IPS-18a (cell line): ENCODE data around the gene PPP1R1B.

Experiments
- H3K27ac ChIP-seq: one replicate; pipeline ENCODE4 v1.5.1; 2013; ENCODE audit warnings: low read length
- H3K27me3 ChIP-seq: one replicate; pipeline ENCODE4 v1.6.1; 2013; ENCODE audit warnings: mild to moderate bottlenecking, low read length; ENCODE audit not compliant: control insufficient read depth, insufficient read depth
- H3K36me3 ChIP-seq: one replicate; pipeline ENCODE4 v1.6.1; 2013; ENCODE audit warnings: low read depth, low read length; ENCODE audit not compliant: control insufficient read depth
- H3K4me1 ChIP-seq: one replicate; pipeline ENCODE4 v1.6.1; 2013; ENCODE audit warnings: low read depth, low read length; ENCODE audit not compliant: control insufficient read depth
- H3K4me3 ChIP-seq: one replicate; pipeline ENCODE4 v1.5.1; 2013; ENCODE audit warnings: low read length
- H3K9ac ChIP-seq: one replicate; pipeline ENCODE4 v1.6.1; 2013; ENCODE audit warnings: mild to moderate bottlenecking, low read length, moderate library complexity
- H3K9me3 ChIP-seq: one replicate; pipeline ENCODE4 v1.6.1; 2013; ENCODE audit warnings: low read depth, low read length; ENCODE audit not compliant: control insufficient read depth

The PPP1R1B gene

GRCh38 chr17:39619786-39620101 is 7.0 kb upstream of the PPP1R1B start:
- H3K36me3 ChIP-seq = no peaks in the 10 kb centered on the region
- H3K4me3 ChIP-seq = no peak overlapping the region
- no peaks in the 10 kb centered on the region for H3K9me3 ChIP-seq
- no peak overlapping the region for H3K27ac ChIP-seq
- no peak overlapping the region for H3K9ac ChIP-seq
- H3K4me1 ChIP-seq = peaks cover 3% of the 10 kb centered on the region
- peaks cover 59% of the 10 kb centered on the region for H3K27me3 ChIP-seq

- no peak overlapping the region for H3K27ac ChIP-seq
- no peak overlapping the region for H3K4me3 ChIP-seq
- peaks cover 5% of the 10 kb centered on the region for H3K4me1 ChIP-seq
- H3K9me3 ChIP-seq = no peaks in the 10 kb centered on the region
- no peak overlapping the region for H3K9ac ChIP-seq
- no peaks in the 10 kb centered on the region for H3K36me3 ChIP-seq
- H3K27me3 ChIP-seq = peaks cover 60% of the 10 kb centered on the region
Observed at GRCh38 chr17:39621523-39622379, 5.0 kb upstream of the PPP1R1B start.

DNA sequence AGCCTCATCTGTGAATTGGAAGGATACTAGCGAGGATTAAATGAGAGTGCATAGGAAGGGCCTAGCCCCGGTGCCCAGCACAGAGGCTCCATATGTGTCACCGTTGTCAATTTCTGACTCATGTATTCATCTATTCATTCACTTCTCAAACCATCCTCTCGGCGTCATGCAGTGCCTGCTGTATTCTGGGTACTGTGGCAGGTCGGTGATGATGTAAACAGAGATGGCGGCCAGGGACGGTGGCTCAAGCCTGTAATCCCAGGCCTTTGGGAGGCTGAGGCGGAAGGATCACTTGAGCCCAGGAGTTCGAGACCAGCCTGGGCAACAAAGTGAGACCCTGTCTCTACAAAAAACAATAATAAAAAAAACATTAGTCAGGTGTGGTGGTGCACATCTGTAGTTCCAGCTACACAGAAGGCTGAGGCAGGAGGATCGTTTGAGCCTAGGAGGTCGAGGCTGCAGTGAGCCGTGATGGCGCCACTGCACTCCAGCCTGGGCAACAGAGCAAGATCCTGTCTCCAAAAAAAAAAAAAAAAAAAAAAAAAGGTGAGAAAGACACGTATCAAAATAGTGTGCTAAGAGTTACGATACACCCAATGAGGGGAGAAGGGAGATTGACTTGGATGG is 4.3 kb upstream of the PPP1R1B start:
- Histone ChIP-seq H3K27ac (no peak overlapping the region), H3K9me3 (no peaks in the 10 kb centered on the region), H3K4me1 (peaks cover 5% of the 10 kb centered on the region), H3K36me3 (no peaks in the 10 kb centered on the region), H3K9ac (no peak overlapping the region), H3K4me3 (no peak overlapping the region), H3K27me3 (peaks cover 60% of the 10 kb centered on the region)

DNA sequence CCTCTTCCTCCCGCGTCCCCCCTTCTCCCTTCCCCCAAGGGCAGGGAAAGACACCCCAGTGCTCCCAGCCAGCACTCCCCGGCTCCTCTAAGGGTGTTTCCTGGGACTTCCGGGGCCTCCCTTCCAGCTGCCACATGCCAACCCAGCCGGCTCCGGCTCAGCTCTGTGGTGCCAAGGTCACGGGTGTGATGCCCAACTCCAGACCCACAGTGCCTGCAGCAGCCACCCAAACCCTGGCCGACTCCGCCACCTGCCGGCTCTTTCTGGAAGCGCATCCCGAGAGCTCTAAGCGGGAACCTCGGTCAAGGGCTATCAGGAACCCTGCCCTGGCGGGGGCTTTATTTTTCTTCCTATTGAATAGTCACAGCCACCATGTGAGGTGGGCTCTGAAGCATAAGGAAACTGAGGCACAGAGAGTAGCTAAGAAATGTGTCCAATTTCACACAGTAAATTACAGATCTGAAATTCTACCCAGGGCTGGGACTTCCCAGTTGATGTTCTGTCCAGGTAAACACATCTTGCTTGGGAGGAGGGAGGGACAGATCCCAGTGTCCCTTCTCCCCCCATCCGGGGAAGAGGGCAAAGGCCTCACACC is 3.3 kb upstream of the PPP1R1B start:
- Histone ChIP-seq H3K4me3 (no peak overlapping the region), H3K9me3 (no peaks in the 10 kb centered on the region), H3K36me3 (no peaks in the 10 kb centered on the region), H3K9ac (no peak overlapping the region), H3K27me3 (peaks cover 63% of the 10 kb centered on the region), H3K27ac (no peak overlapping the region), H3K4me1 (peaks cover 14% of the 10 kb centered on the region)

GRCh38 chr17:39624313-39624712 is 2.4 kb upstream of the PPP1R1B start:
- peaks cover 57% of the 10 kb centered on the region for H3K27me3 ChIP-seq
- H3K27ac ChIP-seq = no peak overlapping the region
- H3K4me3 ChIP-seq = no peak overlapping the region
- no peaks in the 10 kb centered on the region for H3K36me3 ChIP-seq
- H3K9ac ChIP-seq = no peak overlapping the region
- peaks cover 22% of the 10 kb centered on the region for H3K4me1 ChIP-seq
- no peaks in the 10 kb centered on the region for H3K9me3 ChIP-seq

GRCh38 chr17:39625198-39625785 is 1.5 kb upstream of the PPP1R1B start:
- Histone ChIP-seq H3K36me3 (no peaks in the 10 kb centered on the region), H3K9ac (no peak overlapping the region), H3K4me1 (peaks cover 27% of the 10 kb centered on the region), H3K27ac (no peak overlapping the region), H3K4me3 (no peak overlapping the region), H3K27me3 (peaks cover 54% of the 10 kb centered on the region), H3K9me3 (no peaks in the 10 kb centered on the region)

DNA sequence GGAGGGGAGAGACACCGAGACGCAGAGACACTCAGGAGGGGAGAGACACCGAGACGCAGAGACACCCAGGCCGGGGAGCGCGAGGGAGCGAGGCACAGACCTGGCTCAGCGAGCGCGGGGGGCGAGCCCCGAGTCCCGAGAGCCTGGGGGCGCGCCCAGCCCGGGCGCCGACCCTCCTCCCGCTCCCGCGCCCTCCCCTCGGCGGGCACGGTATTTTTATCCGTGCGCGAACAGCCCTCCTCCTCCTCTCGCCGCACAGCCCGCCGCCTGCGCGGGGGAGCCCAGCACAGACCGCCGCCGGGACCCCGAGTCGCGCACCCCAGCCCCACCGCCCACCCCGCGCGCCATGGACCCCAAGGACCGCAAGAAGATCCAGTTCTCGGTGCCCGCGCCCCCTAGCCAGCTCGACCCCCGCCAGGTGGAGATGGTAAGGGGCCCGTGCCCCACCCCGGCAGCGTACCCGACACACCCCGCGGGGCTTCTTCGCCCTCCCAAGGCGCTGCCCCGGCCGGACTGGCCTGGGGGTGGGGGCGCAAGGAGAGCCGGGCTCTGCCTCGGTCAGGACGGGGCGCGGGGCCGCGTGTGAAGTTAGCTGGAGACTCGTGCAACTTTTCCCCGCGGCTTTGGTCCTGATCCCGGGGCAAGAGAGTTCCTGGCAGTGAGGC is 427 bp downstream of the PPP1R1B start:
- Histone ChIP-seq H3K36me3 (no peaks in the 10 kb centered on the region), H3K4me3 (peak overlapping the region; percentile 67), H3K27me3 (peaks cover 54% of the 10 kb centered on the region)

DNA sequence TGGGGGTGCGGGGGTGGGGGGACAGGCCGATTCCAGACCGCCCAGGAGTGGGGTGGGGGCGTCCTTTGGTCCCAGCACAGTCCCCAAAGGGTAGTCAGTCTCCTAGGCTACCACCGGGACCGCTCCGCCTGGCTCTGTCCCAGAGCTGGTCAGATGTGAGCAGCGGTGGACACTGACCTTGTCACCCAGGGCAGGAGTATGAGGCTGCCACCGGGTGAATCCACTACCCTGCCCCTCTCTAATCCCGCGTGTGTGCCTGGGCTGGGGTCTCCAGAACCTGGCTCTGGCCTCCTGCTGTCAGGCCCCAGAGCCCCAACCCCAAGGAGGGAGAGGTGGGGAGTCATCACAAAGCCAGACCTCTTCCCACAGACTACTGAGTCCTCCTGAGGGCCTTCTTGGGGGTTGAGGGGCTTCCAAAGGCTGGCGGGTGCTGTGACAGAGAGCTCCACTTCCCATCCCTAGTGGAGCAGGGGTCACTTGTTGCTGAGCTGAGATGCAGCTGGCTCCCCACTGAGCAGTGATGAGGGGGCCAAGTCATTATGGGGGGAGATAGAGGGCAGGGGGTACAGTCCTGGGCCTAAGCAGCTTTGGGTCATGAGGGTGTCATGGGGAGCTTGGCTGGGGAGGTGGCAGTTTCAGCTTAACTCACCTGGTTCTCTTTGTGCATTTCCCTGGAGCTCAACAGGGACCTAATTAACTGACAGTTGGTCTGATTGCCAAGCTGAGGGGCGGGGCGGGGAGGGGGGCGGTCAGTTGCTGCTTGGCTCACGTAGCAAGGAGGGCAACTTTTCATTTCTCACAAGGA is 1.2 kb downstream of the PPP1R1B start:
- Histone ChIP-seq H3K27ac (no peak overlapping the region), H3K4me1 (peaks cover 44% of the 10 kb centered on the region), H3K36me3 (no peaks in the 10 kb centered on the region), H3K27me3 (peaks cover 54% of the 10 kb centered on the region), H3K4me3 (peak overlapping the region; percentile 67), H3K9ac (no peak overlapping the region), H3K9me3 (no peaks in the 10 kb centered on the region)

More for the DNA sequence above, 427 bp downstream of the PPP1R1B start:
- Histone ChIP-seq H3K9ac (no peak overlapping the region), H3K4me1 (peaks cover 39% of the 10 kb centered on the region), H3K27ac (no peak overlapping the region), H3K9me3 (no peaks in the 10 kb centered on the region)

DNA sequence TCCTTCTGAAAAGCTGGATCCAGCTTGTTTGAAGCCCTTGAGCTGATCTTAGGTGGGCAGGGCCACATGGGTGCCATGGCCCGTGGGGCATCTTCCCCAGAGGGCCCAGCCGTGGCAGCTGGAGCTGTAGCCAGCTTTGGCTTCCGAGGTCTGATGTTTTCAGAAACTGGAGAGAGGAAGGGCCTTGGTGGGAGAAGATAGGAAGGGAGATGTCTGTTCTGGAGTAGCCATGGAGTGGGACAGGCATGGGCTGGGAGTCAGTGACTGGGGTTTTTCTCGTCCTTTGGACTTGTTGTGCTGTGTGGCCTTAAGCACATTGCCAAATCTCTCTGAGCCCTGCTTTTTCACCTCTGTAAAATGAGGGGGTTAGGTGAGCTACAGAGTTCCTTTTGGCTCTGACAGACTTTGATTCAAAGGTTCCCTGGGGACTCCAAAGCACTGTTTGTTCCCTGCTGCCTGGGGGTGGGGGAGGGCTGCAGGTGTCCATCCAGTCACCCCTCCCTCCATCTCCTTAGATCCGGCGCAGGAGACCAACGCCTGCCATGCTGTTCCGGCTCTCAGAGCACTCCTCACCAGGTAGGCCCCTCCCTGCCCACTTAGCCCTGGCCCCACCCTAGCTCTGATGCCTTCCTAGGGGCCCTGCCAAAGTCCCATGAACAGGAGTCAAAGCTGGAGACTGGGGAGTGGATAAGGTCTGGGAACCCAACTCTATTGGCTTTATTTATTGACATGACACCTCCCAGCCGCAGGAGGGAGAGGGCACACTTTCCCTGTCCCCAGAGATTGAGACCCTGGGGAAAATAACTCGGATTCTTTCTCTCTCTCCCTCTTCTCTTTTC is 2.1 kb downstream of the PPP1R1B start:
- no peak overlapping the region for H3K9ac ChIP-seq
- H3K9me3 ChIP-seq = no peaks in the 10 kb centered on the region
- H3K4me1 ChIP-seq = peaks cover 41% of the 10 kb centered on the region
- no peak overlapping the region for H3K27ac ChIP-seq
- no peaks in the 10 kb centered on the region for H3K36me3 ChIP-seq
- H3K27me3 ChIP-seq = peaks cover 50% of the 10 kb centered on the region
- H3K4me3 ChIP-seq = no peak overlapping the region

- no peak overlapping the region for H3K9ac ChIP-seq
- no peaks in the 10 kb centered on the region for H3K36me3 ChIP-seq
- H3K27ac ChIP-seq = no peak overlapping the region
- peaks cover 41% of the 10 kb centered on the region for H3K4me1 ChIP-seq
- peaks cover 46% of the 10 kb centered on the region for H3K27me3 ChIP-seq
- H3K4me3 ChIP-seq = no peak overlapping the region
- no peaks in the 10 kb centered on the region for H3K9me3 ChIP-seq
Observed at GRCh38 chr17:39629494-39629880, 2.7 kb downstream of the PPP1R1B start.
